Tibial nerve (tissue), 4 donors: Measurements from ENCODE around the gene FAM13A. TPM values are rescaled to one million over a fixed set of nuclear protein-coding genes. Genes with fewer than 3 reads are reported as not detected.

ENCODE experiments used
- DNase-seq, 2 donors: peaks; one replicate each; pipeline ENCODE4 v3.0.0-alpha.2; 2019; ENCODE audit warnings: low spot score in 2 of 2
- H3K27ac ChIP-seq, 4 donors: fragments of 200-600 bp; sonication (generic) in 3 of 4; one replicate each; pipeline ENCODE4 v1.5.1; 2017 to 2019; ENCODE audit warnings: mild to moderate bottlenecking in 1 of 4
- H3K27me3 ChIP-seq, 2 donors: fragments of 200-600 bp; sonication (generic) in 1 of 2; one replicate each; pipeline versions ENCODE4 v1.5.1 to v1.6.0; 2017 to 2019
- H3K36me3 ChIP-seq, 3 donors: fragments of 200-600 bp; sonication (generic); one replicate each; pipeline ENCODE4 v1.5.1; 2018 to 2019
- H3K4me1 ChIP-seq, 4 donors: fragments of 200-600 bp; sonication (generic) in 3 of 4; one replicate each; pipeline ENCODE4 v1.5.1; 2017 to 2019
- H3K4me3 ChIP-seq, 4 donors: fragments of 200-600 bp; sonication (generic) in 3 of 4; one replicate each; pipeline ENCODE4 v1.5.1; 2017 to 2019; ENCODE audit warnings: mild to moderate bottlenecking in 1 of 4, moderate library complexity in 1 of 4
- H3K9me3 ChIP-seq, 4 donors: fragments of 200-600 bp; sonication (generic) in 3 of 4; one replicate each; pipeline ENCODE4 v1.5.1; 2017 to 2019
- CTCF ChIP-seq, 5 experiments: fragments of 200-600 bp in 3 of 5; fragments of 450-650 bp in 2 of 5; sonication (generic) in 3 of 5; IDR thresholded peaks; one replicate each; pipeline ENCODE4 v1.5.1; 2016 to 2019; ENCODE audit warnings: antibody characterized with exemption in 5 of 5, mild to moderate bottlenecking in 3 of 5, moderate library complexity in 2 of 5
- EP300 ChIP-seq, 2 donors: sonication (generic); formaldehyde crosslinking; IDR thresholded peaks; one replicate each; pipeline ENCODE4 v1.6.1; 2017; ENCODE audit warnings: antibody characterized with exemption in 2 of 2, mild to moderate bottlenecking in 1 of 2
- POLR2A ChIP-seq, 2 donors: fragments of 450-650 bp; IDR thresholded peaks; one replicate each; pipeline ENCODE4 v1.6.1; 2017; ENCODE audit warnings: antibody characterized with exemption in 2 of 2, mild to moderate bottlenecking in 2 of 2, moderate library complexity in 2 of 2
- WGBS, 2 donors: methylation state at CpG; one replicate each; pipeline ENCODE4 v1.1.5; 2018; 5-methylcytosine and 5-hydroxymethylcytosine counted together
- total RNA-seq, 4 donors: library from RNA; depleted of rRNA; stranded (reverse); fragments of >200 nt; gene quantifications; one replicate each; pipeline ENCODE4 v1.1.0, GENCODE V29; 2016

The FAM13A gene
- total RNA-seq, 4 donors from 2014 or later, result 48.8 to 77.6 (median 58.8) TPM

GRCh38 chr4:88755454-88755853 is 301.5 kb downstream of the FAM13A start:
- no peak overlapping the region for H3K27ac ChIP-seq
- H3K9me3 ChIP-seq, result no peaks in the 10 kb centered on the region
- peaks cover 0 to 16% (median 6%) of the 10 kb centered on the region in 4 donors for H3K4me1 ChIP-seq
- peaks cover 0 to 22% (median 6%) of the 10 kb centered on the region in 3 donors for H3K36me3 ChIP-seq
- TF ChIP-seq EP300 (IDR thresholded peaks at IDR 0.05) (no peak), CTCF (IDR thresholded peaks at IDR 0.05) (no peak), POLR2A (IDR thresholded peaks at IDR 0.05) (no peak)
- no peaks in the 10 kb centered on the region for H3K27me3 ChIP-seq
- no peak for DNase-seq
- 97% methylated on average over 1 of the region's 1 CpG for whole genome bisulfite sequencing, 2 donors
- H3K4me3 ChIP-seq, result no peak overlapping the region

DNA sequence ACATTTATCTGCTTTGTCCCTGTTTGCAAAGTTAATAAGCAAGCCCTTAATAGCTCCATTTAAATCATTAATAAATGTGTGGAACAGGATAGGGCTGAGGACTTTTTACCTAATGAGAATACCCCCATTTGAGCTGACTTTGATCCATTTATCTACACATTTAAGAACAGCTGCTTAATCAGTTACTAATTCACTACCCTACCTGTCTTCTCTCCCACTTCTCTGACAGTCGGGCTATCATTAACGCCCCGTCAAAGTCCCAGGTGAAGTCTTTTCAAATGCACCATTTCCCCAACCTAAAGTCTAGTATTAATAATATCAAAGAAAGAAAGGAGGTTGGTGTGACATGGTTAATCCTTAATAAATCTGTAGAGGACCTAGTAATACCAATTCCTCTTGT is 302.2 kb downstream of the FAM13A start:
- Histone ChIP-seq H3K4me1 (peaks cover 0 to 13% (median 4%) of the 10 kb centered on the region in 4 donors), H3K4me3 (no peak overlapping the region), H3K9me3 (no peaks in the 10 kb centered on the region), H3K27ac (no peak overlapping the region), H3K27me3 (no peaks in the 10 kb centered on the region), H3K36me3 (peaks cover 0 to 29% (median 6%) of the 10 kb centered on the region in 3 donors)
- 95 to 98% methylated on average over 3 of the region's 3 CpGs for WGBS, 2 donors
- DNase-seq, result no peak
- TF ChIP-seq CTCF (IDR thresholded peaks at IDR 0.05) (no peak), POLR2A (IDR thresholded peaks at IDR 0.05) (no peak), EP300 (IDR thresholded peaks at IDR 0.05) (no peak)

DNA sequence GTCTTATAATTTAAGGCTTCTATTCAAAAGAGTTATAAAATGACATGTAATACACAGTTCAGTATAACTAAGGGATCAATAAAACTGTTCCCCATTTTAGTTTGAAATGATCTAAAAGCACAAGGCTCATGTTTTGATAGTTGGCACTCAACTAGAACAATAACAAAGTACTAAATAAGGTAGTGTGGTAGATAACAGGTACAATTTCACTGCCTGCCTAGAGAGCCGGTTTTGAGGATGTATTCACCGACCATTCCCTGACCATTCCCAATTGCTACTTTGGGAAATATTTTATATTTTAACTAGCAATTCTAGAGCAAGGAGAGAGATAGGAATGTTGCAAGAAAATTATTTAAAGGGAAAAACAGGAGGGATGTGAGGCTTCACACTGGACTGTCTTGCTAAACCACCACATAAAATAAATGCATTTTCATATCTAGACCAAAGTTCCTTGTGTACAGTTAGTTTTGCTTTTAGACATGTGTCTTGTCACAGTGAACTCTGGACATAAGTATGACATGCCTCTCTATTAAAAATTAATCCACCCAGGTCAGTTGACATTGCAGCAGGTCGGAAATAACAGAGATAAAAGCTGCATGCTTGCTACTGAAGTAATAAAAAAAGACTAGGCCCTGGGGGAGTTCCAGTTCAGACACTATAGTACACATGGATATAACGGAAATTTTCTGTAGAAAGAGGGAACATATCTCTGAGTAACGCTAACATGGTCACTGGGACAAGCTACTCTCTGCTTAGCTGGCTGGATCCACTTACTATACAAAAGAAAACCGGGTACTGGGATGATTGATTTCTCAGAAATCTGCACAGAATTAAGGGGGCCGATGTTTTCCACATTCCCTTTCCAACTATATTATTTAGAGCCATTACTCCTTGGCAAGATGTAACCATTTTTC is 303.1 kb downstream of the FAM13A start:
- Histone ChIP-seq H3K4me3 (no peak overlapping the region), H3K27me3 (no peaks in the 10 kb centered on the region), H3K4me1 (peaks cover 0 to 5% (median 2%) of the 10 kb centered on the region in 4 donors), H3K27ac (no peak overlapping the region), H3K9me3 (no peaks in the 10 kb centered on the region), H3K36me3 (peaks cover 0 to 37% (median 6%) of the 10 kb centered on the region in 3 donors)
- DNase-seq, result no peak
- TF ChIP-seq CTCF (IDR thresholded peaks at IDR 0.05), result no peak
- no peak for TF ChIP-seq POLR2A (IDR thresholded peaks at IDR 0.05)
- TF ChIP-seq EP300 (IDR thresholded peaks at IDR 0.05), result no peak
- WGBS, 2 donors, result 70 to 76% methylated on average over 7 of the region's 7 CpGs

DNA sequence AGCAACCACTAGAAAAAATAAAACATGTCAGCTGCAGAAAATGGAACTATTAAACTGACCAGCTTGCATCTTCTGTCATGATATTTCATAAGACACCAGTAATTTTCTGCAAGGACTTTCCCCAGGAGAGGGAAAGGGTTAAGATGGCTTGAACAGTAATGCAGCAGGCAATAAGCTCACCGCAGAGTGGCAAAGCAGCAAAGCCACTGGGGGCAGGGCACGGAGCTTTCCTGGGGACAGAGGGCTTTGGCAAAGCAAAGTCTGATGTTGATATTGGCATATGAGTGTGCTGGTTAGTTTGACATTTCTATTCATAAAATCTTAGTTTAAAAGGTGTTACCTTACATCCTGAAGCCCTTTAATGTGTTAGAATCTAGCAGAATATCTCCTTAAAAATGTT is 304.2 kb downstream of the FAM13A start:
- H3K27ac ChIP-seq, result no peak overlapping the region
- TF ChIP-seq CTCF (IDR thresholded peaks at IDR 0.05) (no peak), EP300 (IDR thresholded peaks at IDR 0.05) (no peak), POLR2A (IDR thresholded peaks at IDR 0.05) (no peak)
- no peaks in the 10 kb centered on the region for H3K9me3 ChIP-seq
- DNase-seq, result no peak
- H3K4me1 ChIP-seq, result no peaks in the 10 kb centered on the region
- H3K4me3 ChIP-seq, result no peak overlapping the region
- no peaks in the 10 kb centered on the region for H3K27me3 ChIP-seq
- peaks cover 0 to 49% (median 6%) of the 10 kb centered on the region in 3 donors for H3K36me3 ChIP-seq
- 37 to 45% methylated on average over 2 of the region's 2 CpGs for WGBS, 2 donors

DNA sequence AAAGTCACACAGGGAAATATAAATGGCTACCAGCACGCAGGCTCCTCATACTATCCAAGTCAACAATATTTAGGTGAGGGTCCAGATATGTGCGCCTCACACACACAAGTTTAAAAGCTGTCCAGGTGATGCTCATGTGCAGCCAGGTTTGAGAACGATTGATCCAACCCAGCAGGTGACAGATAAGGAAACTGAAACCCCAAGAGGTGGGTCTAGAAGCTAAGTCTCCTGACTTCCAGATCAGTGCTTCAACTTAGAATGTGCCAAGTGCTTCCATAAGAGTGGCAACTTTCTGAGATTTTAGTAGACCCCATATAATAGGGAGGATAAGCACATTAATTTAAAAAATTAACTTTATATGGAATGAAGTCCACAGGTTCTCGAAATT is 304.9 kb downstream of the FAM13A start:
- 92 to 93% methylated on average over 4 of the region's 4 CpGs for WGBS, 2 donors
- Histone ChIP-seq H3K4me3 (no peak overlapping the region), H3K9me3 (no peaks in the 10 kb centered on the region), H3K27ac (no peak overlapping the region), H3K4me1 (no peaks in the 10 kb centered on the region), H3K27me3 (no peaks in the 10 kb centered on the region), H3K36me3 (peaks cover 0 to 56% (median 6%) of the 10 kb centered on the region in 3 donors)
- TF ChIP-seq POLR2A (IDR thresholded peaks at IDR 0.05), result no peak
- TF ChIP-seq EP300 (IDR thresholded peaks at IDR 0.05), result no peak
- TF ChIP-seq CTCF (IDR thresholded peaks at IDR 0.05), result no peak
- DNase-seq, result no peak
